HEK293 (cell line): ENCODE data around the gene ISL2.

ENCODE experiments used
- BCL11A ChIP-seq: fragments of 450-650 bp; formaldehyde crosslinking; IDR thresholded peaks from 2 replicates; pipeline ENCODE4 v1.5.1; 2016; ENCODE audit warnings: low read depth, missing biosample characterization, missing genetic modification characterization
- CTCF ChIP-seq: fragments of 450-650 bp; formaldehyde crosslinking; IDR thresholded peaks from 2 replicates; pipeline ENCODE4 v1.5.1; 2016; ENCODE audit warnings: missing biosample characterization, missing genetic modification characterization
- GLI4 ChIP-seq: fragments of 450-650 bp; formaldehyde crosslinking; IDR thresholded peaks from 2 replicates; pipeline ENCODE4 v1.5.1; 2016; ENCODE audit warnings: missing biosample characterization, missing genetic modification characterization
- KLF1 ChIP-seq: fragments of 450-650 bp; formaldehyde crosslinking; IDR thresholded peaks from 2 replicates; pipeline ENCODE4 v1.5.1; 2016; ENCODE audit warnings: missing biosample characterization, missing genetic modification characterization
- KLF17 ChIP-seq: fragments of 450-650 bp; formaldehyde crosslinking; IDR thresholded peaks from 2 replicates; pipeline ENCODE4 v1.5.1; 2016; ENCODE audit warnings: missing biosample characterization, missing genetic modification characterization
- KLF8 ChIP-seq: fragments of 450-650 bp; formaldehyde crosslinking; IDR thresholded peaks from 2 replicates; pipeline ENCODE4 v1.5.1; 2016; ENCODE audit warnings: missing biosample characterization, missing genetic modification characterization
- MZF1 ChIP-seq: fragments of 450-650 bp; formaldehyde crosslinking; IDR thresholded peaks from 2 replicates; pipeline ENCODE4 v1.5.1; 2017; ENCODE audit warnings: missing biosample characterization, missing genetic modification characterization, borderline replicate concordance
- PATZ1 ChIP-seq: fragments of 450-650 bp; formaldehyde crosslinking; IDR thresholded peaks from 2 replicates; pipeline ENCODE4 v1.5.1; 2016; ENCODE audit warnings: missing biosample characterization, missing genetic modification characterization
- SCRT1 ChIP-seq: fragments of 450-650 bp; formaldehyde crosslinking; IDR thresholded peaks from 2 replicates; pipeline ENCODE4 v1.5.1; 2016; ENCODE audit warnings: missing biosample characterization, missing genetic modification characterization, borderline replicate concordance
- SP2 ChIP-seq: fragments of 450-650 bp; formaldehyde crosslinking; IDR thresholded peaks from 2 replicates; pipeline ENCODE4 v1.5.1; 2016; ENCODE audit warnings: missing biosample characterization, missing genetic modification characterization
- SP3 ChIP-seq: fragments of 450-650 bp; formaldehyde crosslinking; IDR thresholded peaks from 2 replicates; pipeline ENCODE4 v1.5.1; 2016; ENCODE audit warnings: missing biosample characterization, missing genetic modification characterization
- SP7 ChIP-seq: fragments of 450-650 bp; formaldehyde crosslinking; IDR thresholded peaks from 2 replicates; pipeline ENCODE4 v1.5.1; 2016; ENCODE audit warnings: missing biosample characterization, missing genetic modification characterization
- ZBTB11 ChIP-seq: fragments of 450-650 bp; formaldehyde crosslinking; conservative IDR thresholded peaks from 2 replicates; pipeline ENCODE4 v1.5.1; 2016; ENCODE audit warnings: low read depth, missing biosample characterization, missing genetic modification characterization
- ZNF148 ChIP-seq: fragments of 450-650 bp; formaldehyde crosslinking; IDR thresholded peaks from 2 replicates; pipeline ENCODE4 v1.5.0; 2017; ENCODE audit warnings: missing biosample characterization, missing genetic modification characterization, borderline replicate concordance
- ZNF157 ChIP-seq: fragments of 450-650 bp; formaldehyde crosslinking; IDR thresholded peaks from 2 replicates; pipeline ENCODE4 v1.5.1; 2016; ENCODE audit warnings: missing biosample characterization, missing genetic modification characterization
- ZNF175 ChIP-seq: fragments of 450-650 bp; formaldehyde crosslinking; IDR thresholded peaks from 2 replicates; pipeline ENCODE4 v1.5.1; 2016; ENCODE audit warnings: missing biosample characterization, missing genetic modification characterization
- ZNF311 ChIP-seq: fragments of 450-650 bp; formaldehyde crosslinking; IDR thresholded peaks from 2 replicates; pipeline ENCODE4 v1.5.1; 2017; ENCODE audit warnings: missing biosample characterization, missing genetic modification characterization, borderline replicate concordance
- ZNF335 ChIP-seq: fragments of 450-650 bp; formaldehyde crosslinking; conservative IDR thresholded peaks from 2 replicates; pipeline ENCODE4 v1.5.1; 2016; ENCODE audit warnings: missing biosample characterization, missing genetic modification characterization
- ZNF341 ChIP-seq: fragments of 450-650 bp; formaldehyde crosslinking; IDR thresholded peaks from 2 replicates; pipeline ENCODE4; 2016; ENCODE audit warnings: low read depth, missing biosample characterization, missing genetic modification characterization
- ZNF37A ChIP-seq: fragments of 450-650 bp; IDR thresholded peaks from 2 replicates; pipeline ENCODE4 v1.5.1; 2018; ENCODE audit warnings: missing biosample characterization, missing genetic modification characterization
- ZNF398 ChIP-seq: fragments of 450-650 bp; formaldehyde crosslinking; IDR thresholded peaks from 2 replicates; pipeline ENCODE4 v1.5.1; 2017; ENCODE audit warnings: missing biosample characterization, missing genetic modification characterization
- ZNF501 ChIP-seq: fragments of 450-650 bp; formaldehyde crosslinking; IDR thresholded peaks from 2 replicates; pipeline ENCODE4 v1.5.1; 2016; ENCODE audit warnings: missing biosample characterization, missing genetic modification characterization
- ZNF623 ChIP-seq: fragments of 450-650 bp; formaldehyde crosslinking; IDR thresholded peaks from 2 replicates; pipeline ENCODE4 v1.5.1; 2016; ENCODE audit warnings: missing biosample characterization, missing genetic modification characterization
- ZNF707 ChIP-seq: fragments of 450-650 bp; formaldehyde crosslinking; IDR thresholded peaks from 2 replicates; pipeline ENCODE4 v1.5.1; 2016; ENCODE audit warnings: missing biosample characterization, missing genetic modification characterization
- ZNF76 ChIP-seq: fragments of 450-650 bp; formaldehyde crosslinking; IDR thresholded peaks from 2 replicates; pipeline ENCODE4; 2016; ENCODE audit warnings: low read depth, missing biosample characterization, missing genetic modification characterization, borderline replicate concordance
- ZNF843 ChIP-seq: fragments of 450-650 bp; formaldehyde crosslinking; IDR thresholded peaks from 2 replicates; pipeline ENCODE4 v1.5.1; 2016; ENCODE audit warnings: missing biosample characterization, missing genetic modification characterization

The ISL2 gene

GRCh38 chr15:76345880-76346668, 9.5 kb downstream of the ISL2 start (continued):
- TF ChIP-seq ZNF341 (tag by site-specific recombination) (peak; percentile 52), ZNF707 (tag by site-specific recombination) (no peak), BCL11A (tag by site-specific recombination) (peak; percentile 44; the same call in 1 of the 2 replicates), GLI4 (tag by site-specific recombination) (no peak), SP3 (tag by site-specific recombination) (peak; percentile 83), SP2 (peak; percentile 62), ZNF76 (0 out of 2 replicates have a peak, but pooled peaks have one; percentile 14), MZF1 (tag by site-specific recombination) (peak; percentile 79; the same call in 1 of the 2 replicates), KLF1 (tag by site-specific recombination) (peak; percentile 94), ZNF175 (no peak), ZNF157 (tag by site-specific recombination) (no peak), ZBTB11 (tag by site-specific recombination) (peak; percentile 8; the same call in 1 of the 2 replicates), CTCF (tag by site-specific recombination) (peak; percentile 33; the same call in 1 of the 2 replicates), PATZ1 (tag by site-specific recombination) (peak; percentile 91), ZNF148 (tag by site-specific recombination) (no peak), ZNF311 (tag by site-specific recombination) (no peak), ZNF501 (tag by site-specific recombination) (0 out of 2 replicates have a peak, but pooled peaks have one; percentile 13), KLF17 (tag by site-specific recombination) (peak; percentile 66), KLF8 (tag by site-specific recombination) (peak; percentile 95), ZNF37A (tag by site-specific recombination) (no peak), ZNF335 (tag by site-specific recombination) (peak; percentile 60), ZNF398 (tag by site-specific recombination) (peak; percentile 45; the same call in 1 of the 2 replicates), ZNF843 (no peak), SP7 (tag by site-specific recombination) (peak; percentile 55; the same call in 1 of the 2 replicates), SCRT1 (peak; percentile 73), ZNF623 (tag by site-specific recombination) (no peak)
